Measurements from ENCODE around the gene SLFN11.
"Not testable (repeated sequence)": the region's sequence is repeated elsewhere in the genome, so short reads cannot be mapped to it uniquely, and the experiment has no call there.

SLFN11 gene

GRCh38 chr17:35314415-35315216 is 58.8 kb downstream of the SLFN11 start:
- H3K4me1 Mint-ChIP-seq = peaks cover 33% of the 10 kb centered on the region
- peaks cover 26% of the 10 kb centered on the region for H3K27me3 Mint-ChIP-seq (ENCODE audit: low read depth, poor library complexity)
- H3K4me3 Mint-ChIP-seq = peak overlapping the region; percentile 76
- no peaks in the 10 kb centered on the region for H3K9me3 Mint-ChIP-seq
- peak overlapping the region; percentile 78 for H3K27ac Mint-ChIP-seq
- no peak for TF ChIP-seq CTCF (IDR thresholded peaks at IDR 0.05)
- DNase-seq = peak; percentile 10
- no peaks in the 10 kb centered on the region for H3K36me3 Mint-ChIP-seq (ENCODE audit: low read depth)

GRCh38 chr17:35313875-35314409 is 59.5 kb downstream of the SLFN11 start:
- H3K27me3 Mint-ChIP-seq (ENCODE audit: low read depth, poor library complexity) = peaks cover 33% of the 10 kb centered on the region
- no peaks in the 10 kb centered on the region for H3K36me3 Mint-ChIP-seq (ENCODE audit: low read depth)
- H3K4me3 Mint-ChIP-seq = peak overlapping the region; percentile 76
- DNase-seq = no peak
- no peaks in the 10 kb centered on the region for H3K9me3 Mint-ChIP-seq
- TF ChIP-seq CTCF (IDR thresholded peaks at IDR 0.05) = no peak
- no peak overlapping the region for H3K27ac Mint-ChIP-seq
- peaks cover 33% of the 10 kb centered on the region for H3K4me1 Mint-ChIP-seq

GRCh38 chr17:35312790-35313711 is 60.4 kb downstream of the SLFN11 start:
- H3K27me3 Mint-ChIP-seq (ENCODE audit: low read depth, poor library complexity) = peaks cover 36% of the 10 kb centered on the region
- DNase-seq = peak; percentile 43
- H3K4me3 Mint-ChIP-seq = peak overlapping the region; percentile 76
- H3K27ac Mint-ChIP-seq = no peak overlapping the region
- peaks cover 33% of the 10 kb centered on the region for H3K4me1 Mint-ChIP-seq
- no peaks in the 10 kb centered on the region for H3K36me3 Mint-ChIP-seq (ENCODE audit: low read depth)
- H3K9me3 Mint-ChIP-seq = no peaks in the 10 kb centered on the region
- TF ChIP-seq CTCF (IDR thresholded peaks at IDR 0.05) = peak; percentile 73

GRCh38 chr17:35312346-35312745 is 61.1 kb downstream of the SLFN11 start:
- H3K4me3 Mint-ChIP-seq = no peak overlapping the region
- DNase-seq = no peak
- H3K4me1 Mint-ChIP-seq = peaks cover 33% of the 10 kb centered on the region
- H3K36me3 Mint-ChIP-seq (ENCODE audit: low read depth) = no peaks in the 10 kb centered on the region
- TF ChIP-seq CTCF (IDR thresholded peaks at IDR 0.05) = no peak
- H3K27me3 Mint-ChIP-seq (ENCODE audit: low read depth, poor library complexity) = peaks cover 41% of the 10 kb centered on the region
- no peak overlapping the region for H3K27ac Mint-ChIP-seq
- no peaks in the 10 kb centered on the region for H3K9me3 Mint-ChIP-seq

- not testable (repeated sequence) for H3K27ac Mint-ChIP-seq; H3K36me3 Mint-ChIP-seq (ENCODE audit: low read depth)
These were observed 64.1 kb downstream of the SLFN11 start for GRCh38 chr17:35309345-35309744.

More at GRCh38 chr17:35309345-35309744, 64.1 kb downstream of the SLFN11 start:
- Mint-ChIP-seq H3K4me1 (peaks cover 16% of the 10 kb centered on the region), H3K27me3 (ENCODE audit: low read depth, poor library complexity) (peaks cover 46% of the 10 kb centered on the region)
- not testable (repeated sequence) for H3K9me3 Mint-ChIP-seq, DNase-seq, H3K4me3 Mint-ChIP-seq
